B cell (primary cell): ENCODE data around the gene RIC8A. TPM values are rescaled to one million over a fixed set of nuclear protein-coding genes. Genes with fewer than 3 reads are reported as not detected.

ENCODE experiments used
- ATAC-seq: fragments of 200-7000 bp; cut with Tn5 transposase; one replicate; pipeline ENCODE4 v1.10.0; 2021; ENCODE audit warnings: low read depth, mild to moderate bottlenecking, moderate number of reproducible peaks, moderate library complexity
- CTCF ChIA-PET: fragments of 350-600 bp; sonication (Branson Sonifier 250); formaldehyde crosslinking; loops from one replicate; lab custom pipeline; 2021; ENCODE audit warnings: antibody characterized with exemption, inconsistent platforms; lab: Charles Lee
- POLR2A ChIA-PET: fragments of 350-600 bp; sonication (Branson Sonifier 250); formaldehyde crosslinking; loops from one replicate; lab custom pipeline; 2021; ENCODE audit warnings: antibody characterized with exemption; lab: Charles Lee
- DNase-seq: peaks from one replicate; pipeline ENCODE4 v3.0.0; 2013
- H2AFZ ChIP-seq: 2 replicates; pipeline ENCODE4 v1.6.1; 2012; ENCODE audit warnings: mild to moderate bottlenecking, low read depth, low read length; ENCODE audit not compliant: insufficient read depth, poor library complexity, severe bottlenecking
- H3K27ac ChIP-seq, 2 donors: 1 replicate in 1 of 2; 2 replicates in 1 of 2; pipeline ENCODE4 v1.5.1; 2012 to 2013; ENCODE audit warnings: low read length in 2 of 2, mild to moderate bottlenecking in 2 of 2, moderate library complexity in 1 of 2
- H3K27me3 ChIP-seq, 4 experiments: fragments of 200-600 bp in 1 of 4; sonication (generic) in 1 of 4; replicated peaks in 1 of 4; 1 replicate in 2 of 4; 2 replicates in 2 of 4; pipeline versions ENCODE4 v1.6.1 to v1.7.0; 2013 to 2016; ENCODE audit warnings: low read length in 3 of 4, mild to moderate bottlenecking in 2 of 4, mixed read lengths in 1 of 4, moderate library complexity in 1 of 4; ENCODE audit not compliant: insufficient read depth in 4 of 4, control insufficient read depth in 3 of 4; ENCODE audit errors: control extremely low read depth in 1 of 4
- H3K36me3 ChIP-seq, 2 experiments: replicated peaks in 1 of 2; 1 replicate in 1 of 2; 2 replicates in 1 of 2; pipeline versions ENCODE4 v1.6.1 to v1.7.1; 2013; ENCODE audit warnings: low read length in 1 of 2; ENCODE audit not compliant: insufficient read depth in 2 of 2, control insufficient read depth in 1 of 2; ENCODE audit errors: control extremely low read depth in 1 of 2, extremely low read depth in 1 of 2
- H3K4me1 ChIP-seq, 2 donors: fragments of 200-600 bp in 1 of 2; sonication (generic) in 1 of 2; 1 replicate in 1 of 2; 2 replicates in 1 of 2; pipeline versions ENCODE4 v1.5.1 to v1.6.1; 2013 to 2017; ENCODE audit warnings: low read length in 2 of 2; ENCODE audit not compliant: control insufficient read depth in 2 of 2, insufficient read depth in 2 of 2
- H3K4me2 ChIP-seq: replicated peaks from 2 replicates; pipeline ENCODE3; 2012; ENCODE audit warnings: mild to moderate bottlenecking, low read depth, low read length; ENCODE audit not compliant: poor library complexity, severe bottlenecking
- H3K4me3 ChIP-seq, 5 experiments: fragments of 200-600 bp in 1 of 5; sonication (generic) in 1 of 5; 1 replicate in 3 of 5; 2 replicates in 2 of 5; pipeline versions ENCODE4 v1.5.1 to v1.7.0; 2011 to 2016; ENCODE audit warnings: low read length in 4 of 5, mild to moderate bottlenecking in 4 of 5, low read depth in 2 of 5, control low read depth in 1 of 5, moderate library complexity in 1 of 5; ENCODE audit not compliant: insufficient read depth in 1 of 5; ENCODE audit errors: control extremely low read depth in 1 of 5, extremely low read depth in 1 of 5
- H3K79me2 ChIP-seq: fragments of 200-600 bp; sonication (generic); one replicate; pipeline ENCODE4 v1.6.0; 2016; ENCODE audit warnings: low read length; ENCODE audit not compliant: control insufficient read depth, insufficient read depth
- H3K9ac ChIP-seq: fragments of 200-600 bp; sonication (generic); 2 replicates; pipeline ENCODE4 v1.6.1; 2017; ENCODE audit warnings: mild to moderate bottlenecking, low read length, moderate library complexity
- H3K9me3 ChIP-seq, 3 donors: one replicate each; pipeline versions ENCODE4 v1.6.1 to v1.7.1; 2013; ENCODE audit warnings: low read length in 2 of 3; ENCODE audit not compliant: control insufficient read depth in 2 of 3, insufficient read depth in 1 of 3; ENCODE audit errors: control extremely low read depth in 1 of 3
- H4K20me1 ChIP-seq: 2 replicates; pipeline ENCODE4 v1.6.0; 2012; ENCODE audit warnings: mild to moderate bottlenecking, low read length; ENCODE audit not compliant: insufficient read depth, control insufficient read depth, poor library complexity, severe bottlenecking
- H3K27ac Mint-ChIP-seq: one replicate; pipeline ENCODE4 v1.8.0; 2021; ENCODE audit warnings: mixed read lengths
- H3K27me3 Mint-ChIP-seq: one replicate; pipeline ENCODE4 v1.8.0; 2021; ENCODE audit warnings: mixed read lengths
- H3K4me1 Mint-ChIP-seq: one replicate; pipeline ENCODE4 v1.8.0; 2021; ENCODE audit warnings: mixed read lengths
- H3K4me3 Mint-ChIP-seq: one replicate; pipeline ENCODE4 v1.8.0; 2021; ENCODE audit warnings: mixed read lengths
- H3K9me3 Mint-ChIP-seq: one replicate; pipeline ENCODE4 v1.8.0; 2022; ENCODE audit warnings: mixed read lengths; ENCODE audit not compliant: insufficient read depth
- CTCF ChIP-seq: fragments of 200-600 bp; IDR thresholded peaks from one replicate; pipeline ENCODE4 v1.8.0; 2022; ENCODE audit warnings: antibody characterized with exemption, mild to moderate bottlenecking
- EZH2 ChIP-seq: IDR thresholded peaks from 2 replicates; pipeline ENCODE4 v1.6.1; 2012; ENCODE audit warnings: borderline replicate concordance, low read depth, mild to moderate bottlenecking, moderate library complexity, low read length; ENCODE audit not compliant: insufficient read depth, poor library complexity, severe bottlenecking
- WGBS: methylation state at CpG from one replicate; pipeline ENCODE4 v1.1.5; 2013; ENCODE audit warnings: missing lambda C conversion rate; ENCODE audit not compliant: insufficient coverage; 5-methylcytosine and 5-hydroxymethylcytosine counted together
- intact Hi-C: fragments of 100-400 bp; cut with micrococcal nuclease; formaldehyde crosslinking; loops from one replicate; pipeline ENCODE4 v1.10.0; 2022
- polyA plus RNA-seq: library from polyadenylated mRNA; depleted of rRNA; stranded (reverse); fragments of >200 nt; gene quantifications from 2 replicates; pipeline ENCODE4 v1.2.3, GENCODE V29; 2012
- total RNA-seq, 2 donors: library from RNA; stranded (reverse); fragments of 120-200 nt in 1 of 2; gene quantifications; 1 replicate in 1 of 2; 2 replicates in 1 of 2; pipeline versions ENCODE4 v1.2.3 to v1.2.4, GENCODE V29; 2013 to 2022

Gene RIC8A
- total and polyA plus RNA-seq, 2 donors (not counting 1 experiment from before 2014, with no cell fraction given), result 100 to 102 TPM

- intact Hi-C loops, result no loop called here
- Histone ChIP-seq H3K36me3 (peaks cover 0 to 60% of the 10 kb centered on the region in 2 experiments), H2AFZ (no peak overlapping the region), H4K20me1 (peaks cover 43% of the 10 kb centered on the region), H3K9me3 (no peaks in the 10 kb centered on the region), H3K4me3 (no peak overlapping the region), H3K27me3 (no peaks in the 10 kb centered on the region), H3K4me2 (no peak overlapping the region), H3K9ac (no peak overlapping the region), H3K79me2 (peaks cover 26% of the 10 kb centered on the region), H3K27ac (no peak overlapping the region), H3K4me1 (peaks cover 12 to 25% of the 10 kb centered on the region in 2 donors)
- ATAC-seq (no peak), DNase-seq (no peak)
- H3K27me3 Mint-ChIP-seq, result no peaks in the 10 kb centered on the region
- no peak for TF ChIP-seq CTCF
- no peak for TF ChIP-seq EZH2
- 98% methylated on average over 12 of the region's 17 CpGs for WGBS
- H3K4me3 Mint-ChIP-seq, result no peak overlapping the region
- POLR2A ChIA-PET, result interaction anchor here (0.5 kb wide), 1 partner anchor 95 kb away, joined by 3 read pairs; the partner anchor contains the start of gene IFITM2
- CTCF ChIA-PET, result interaction anchor here (0.7 to 1.3 kb wide), 2 partner anchors 38 to 151 kb away, joined by 3 to 6 read pairs; no protein-coding TSS in a partner anchor
- H3K9me3 Mint-ChIP-seq, result no peaks in the 10 kb centered on the region
- no peak overlapping the region for H3K27ac Mint-ChIP-seq
- H3K4me1 Mint-ChIP-seq, result peaks cover 20% of the 10 kb centered on the region
Observed at GRCh38 chr11:212150-213100, 4.9 kb downstream of the RIC8A start.

- no peak overlapping the region for H3K4me3 Mint-ChIP-seq
- no peak for ATAC-seq
- peaks cover 17% of the 10 kb centered on the region for H3K4me1 Mint-ChIP-seq
- TF ChIP-seq CTCF, result no peak
- TF ChIP-seq EZH2, result no peak
- H3K27ac ChIP-seq, result no peak overlapping the region
- H3K4me2 ChIP-seq, result no peak overlapping the region
- no peak overlapping the region for H3K9ac ChIP-seq
- H3K36me3 ChIP-seq, result peaks cover 0 to 61% of the 10 kb centered on the region in 2 experiments
- no peak overlapping the region for H3K4me3 ChIP-seq
- H3K9me3 ChIP-seq, result no peaks in the 10 kb centered on the region
- H2AFZ ChIP-seq, result no peak overlapping the region
- H3K27me3 Mint-ChIP-seq, result no peaks in the 10 kb centered on the region
- CTCF ChIA-PET, result no interaction called here
- H3K9me3 Mint-ChIP-seq, result no peaks in the 10 kb centered on the region
- 96% methylated on average over 3 of the region's 4 CpGs for WGBS
- POLR2A ChIA-PET, result no interaction called here
- peaks cover 12 to 22% of the 10 kb centered on the region in 2 donors for H3K4me1 ChIP-seq
- H3K79me2 ChIP-seq, result peaks cover 26% of the 10 kb centered on the region
- peaks cover 43% of the 10 kb centered on the region for H4K20me1 ChIP-seq
- intact Hi-C loops, result no loop called here
- no peaks in the 10 kb centered on the region for H3K27me3 ChIP-seq
- DNase-seq, result no peak
- no peak overlapping the region for H3K27ac Mint-ChIP-seq
Observed at GRCh38 chr11:213111-213510, 5.6 kb downstream of the RIC8A start.
